Activated T-cell treated with anti-CD3 and anti-CD28 coated beads, Interleukin-2, amount 50 U/mL, for 72 hours (primary cell): Measurements from ENCODE around the gene CAPSL. TPM values are rescaled to one million over a fixed set of nuclear protein-coding genes. Genes with fewer than 3 reads are reported as not detected.

Source experiments
- ATAC-seq, 2 donors: fragments of 150-1000 bp; cut with Tn5 transposase; replicated peaks in 1 of 2; 2 replicates each; pipeline ENCODE4 v1.10.0; 2021; ENCODE audit warnings: moderate library complexity in 2 of 2, mild to moderate bottlenecking in 1 of 2
- DNase-seq, 2 donors: peaks; one replicate each; pipeline ENCODE4 v3.0.0; 2021 to 2022; ENCODE audit warnings: mixed read lengths in 1 of 2
- H3K27ac Mint-ChIP-seq: one replicate; pipeline ENCODE4 v1.8.0; 2022; ENCODE audit warnings: mild to moderate bottlenecking, moderate library complexity, mixed read lengths
- H3K27me3 Mint-ChIP-seq: one replicate; pipeline ENCODE4 v1.8.0; 2022; ENCODE audit warnings: low read depth, mixed read lengths
- H3K36me3 Mint-ChIP-seq, 2 donors: one replicate each; pipeline ENCODE4 v1.8.0; 2022; ENCODE audit warnings: mixed read lengths in 2 of 2, mild to moderate bottlenecking in 1 of 2; ENCODE audit not compliant: insufficient read depth in 2 of 2
- H3K4me1 Mint-ChIP-seq: one replicate; pipeline ENCODE4 v1.8.0; 2022; ENCODE audit warnings: low read depth, mixed read lengths
- H3K4me3 Mint-ChIP-seq, 2 donors: one replicate each; pipeline ENCODE4 v1.8.0; 2022; ENCODE audit warnings: mild to moderate bottlenecking in 2 of 2, mixed read lengths in 2 of 2, moderate library complexity in 2 of 2
- H3K9me3 Mint-ChIP-seq, 2 donors: one replicate each; pipeline ENCODE4 v1.8.0; 2022; ENCODE audit warnings: mixed read lengths in 2 of 2
- total RNA-seq, 2 donors: library from RNA; stranded (reverse); gene quantifications; one replicate each; pipeline ENCODE4 v1.2.3, GENCODE V29; 2022

CAPSL gene
- total RNA-seq, 2 donors from 2014 or later, result 1.3 to 2.3 TPM

GRCh38 chr5:35881758-35882157, 56.7 kb downstream of the CAPSL start:
- DNase-seq, result no peak
- Mint-ChIP-seq H3K9me3 (peaks cover 0 to 2% of the 10 kb centered on the region in 2 donors), H3K4me3 (no peak overlapping the region), H3K36me3 (peaks cover 10 to 22% of the 10 kb centered on the region in 2 donors), H3K4me1 (peaks cover 77% of the 10 kb centered on the region), H3K27ac (no peak overlapping the region), H3K27me3 (no peaks in the 10 kb centered on the region)
- no peak for ATAC-seq

- no peak overlapping the region for H3K4me3 Mint-ChIP-seq
- ATAC-seq (no peak), DNase-seq (no peak)
- H3K4me1 Mint-ChIP-seq, result peaks cover 93% of the 10 kb centered on the region
- no peaks in the 10 kb centered on the region for H3K27me3 Mint-ChIP-seq
- peaks cover 0 to 2% of the 10 kb centered on the region in 2 donors for H3K9me3 Mint-ChIP-seq
- peak overlapping the region; percentile 25 for H3K27ac Mint-ChIP-seq
- H3K36me3 Mint-ChIP-seq, result peaks cover 19 to 33% of the 10 kb centered on the region in 2 donors
Measured at GRCh38 chr5:35880156-35880555, 58.3 kb downstream of the CAPSL start.

GRCh38 chr5:35879649-35880048, 58.8 kb downstream of the CAPSL start:
- DNase-seq (no peak), ATAC-seq (no peak)
- Mint-ChIP-seq H3K27me3 (no peaks in the 10 kb centered on the region), H3K9me3 (peaks cover 0 to 2% of the 10 kb centered on the region in 2 donors), H3K4me1 (peaks cover 98% of the 10 kb centered on the region), H3K27ac (peak overlapping the region; percentile 29), H3K4me3 (no peak overlapping the region), H3K36me3 (peaks cover 20 to 38% of the 10 kb centered on the region in 2 donors)

DNA sequence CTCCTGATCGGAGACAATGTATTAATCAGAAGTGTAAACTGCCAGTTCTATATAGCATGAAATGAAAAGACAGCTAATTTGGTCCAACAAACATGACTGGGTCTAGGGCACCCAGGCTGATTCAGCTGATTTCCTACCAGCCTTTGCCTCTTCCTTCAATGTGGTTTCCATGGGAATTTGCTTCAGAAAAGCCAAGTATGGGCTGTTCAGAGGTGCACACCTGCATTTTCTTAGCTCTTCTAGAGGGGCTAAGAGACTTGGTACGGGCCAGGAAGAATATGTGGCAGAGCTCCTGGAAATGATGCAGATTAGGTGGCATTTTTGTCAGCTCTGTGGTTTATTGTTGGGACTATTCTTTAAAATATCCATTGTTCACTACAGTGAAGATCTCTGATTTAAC, 59.3 kb downstream of the CAPSL start:
- Mint-ChIP-seq H3K27ac (no peak overlapping the region), H3K36me3 (peaks cover 20 to 41% of the 10 kb centered on the region in 2 donors), H3K9me3 (peaks cover 0 to 2% of the 10 kb centered on the region in 2 donors), H3K27me3 (no peaks in the 10 kb centered on the region), H3K4me1 (peaks cover 99% of the 10 kb centered on the region), H3K4me3 (no peak overlapping the region)
- no peak for DNase-seq
- ATAC-seq, result no peak

- Mint-ChIP-seq H3K4me1 (peaks cover 98% of the 10 kb centered on the region), H3K27ac (peak overlapping the region; percentile 96), H3K27me3 (no peaks in the 10 kb centered on the region), H3K36me3 (peaks cover 22 to 46% of the 10 kb centered on the region in 2 donors), H3K4me3 (peak overlapping the region; percentile 15 to 80), H3K9me3 (peaks cover under 1 to 2% of the 10 kb centered on the region in 2 donors)
- ATAC-seq (no peak), DNase-seq (no peak)
Measured at GRCh38 chr5:35878079-35878478, 60.3 kb downstream of the CAPSL start.

DNA sequence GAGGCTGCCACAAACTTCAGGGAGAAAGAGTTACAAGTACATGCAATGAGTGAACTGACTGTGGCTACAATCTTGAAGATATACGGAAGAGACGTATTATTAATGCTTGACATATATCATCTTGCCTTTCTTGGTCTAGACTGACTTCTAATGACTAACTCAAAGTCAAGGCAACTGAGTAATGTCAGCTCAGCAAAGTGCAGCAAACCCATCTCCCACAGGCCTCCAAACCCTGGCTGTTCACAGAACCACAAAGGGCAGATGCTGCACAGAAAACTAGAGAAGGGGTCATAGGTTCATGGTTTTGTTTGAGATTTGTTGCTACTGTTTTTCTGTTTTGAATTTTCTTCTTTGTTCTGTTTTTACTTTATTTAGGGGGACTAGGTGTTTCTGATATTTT, 60.8 kb downstream of the CAPSL start:
- H3K4me1 Mint-ChIP-seq, result peaks cover 98% of the 10 kb centered on the region
- peak; percentile 58 to 67 for ATAC-seq

DNA sequence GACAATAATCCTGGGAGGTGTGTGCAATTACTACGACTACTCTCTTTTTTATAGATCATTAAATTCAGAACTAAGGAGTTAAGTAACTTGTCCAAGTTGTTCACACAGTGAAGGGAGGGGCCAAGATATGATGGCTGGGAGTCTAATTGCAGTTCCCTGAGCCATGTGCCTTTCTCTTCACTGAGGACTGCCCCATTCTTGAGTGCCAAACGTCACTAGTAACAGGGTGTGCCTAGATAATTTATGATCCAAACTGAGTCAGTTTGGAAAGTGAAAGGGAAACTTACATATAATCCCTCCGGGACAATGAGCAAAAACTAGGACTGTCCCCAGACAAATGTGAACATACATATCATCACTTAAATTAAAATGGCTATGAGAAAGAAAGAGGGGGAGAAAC, 61.5 kb downstream of the CAPSL start:
- peak; percentile 38 to 41 for ATAC-seq

More for the DNA sequence above, 60.8 kb downstream of the CAPSL start:
- Mint-ChIP-seq H3K9me3 (peaks cover 1 to 2% of the 10 kb centered on the region in 2 donors), H3K27ac (peak overlapping the region; percentile 96), H3K4me3 (peak overlapping the region; percentile 15 to 80), H3K36me3 (peaks cover 24 to 48% of the 10 kb centered on the region in 2 donors), H3K27me3 (no peaks in the 10 kb centered on the region)
- DNase-seq, result no peak

GRCh38 chr5:35876454-35876853, 62.0 kb downstream of the CAPSL start:
- Mint-ChIP-seq H3K27ac (peak overlapping the region; percentile 96), H3K36me3 (peaks cover 27 to 55% of the 10 kb centered on the region in 2 donors), H3K4me1 (peaks cover 98% of the 10 kb centered on the region), H3K27me3 (no peaks in the 10 kb centered on the region), H3K4me3 (peak overlapping the region; percentile 1 to 80), H3K9me3 (peaks cover 1 to 3% of the 10 kb centered on the region in 2 donors)
- peak; percentile 49 to 78 for ATAC-seq
- DNase-seq, result no peak

More for the DNA sequence above, 61.5 kb downstream of the CAPSL start:
- Mint-ChIP-seq H3K36me3 (peaks cover 25 to 50% of the 10 kb centered on the region in 2 donors), H3K27ac (peak overlapping the region; percentile 96), H3K9me3 (peaks cover under 1 to 1% of the 10 kb centered on the region in 2 donors), H3K4me1 (peaks cover 98% of the 10 kb centered on the region), H3K27me3 (no peaks in the 10 kb centered on the region), H3K4me3 (peak overlapping the region; percentile 3 to 80)
- no peak for DNase-seq

GRCh38 chr5:35870605-35871004, 67.8 kb downstream of the CAPSL start:
- ATAC-seq, result no peak
- no peak for DNase-seq
- Mint-ChIP-seq H3K27me3 (no peaks in the 10 kb centered on the region), H3K27ac (peak overlapping the region; percentile 55), H3K9me3 (peaks cover 1 to 3% of the 10 kb centered on the region in 2 donors), H3K4me1 (peaks cover 93% of the 10 kb centered on the region), H3K4me3 (no peak overlapping the region), H3K36me3 (peaks cover 32 to 75% of the 10 kb centered on the region in 2 donors)

DNA sequence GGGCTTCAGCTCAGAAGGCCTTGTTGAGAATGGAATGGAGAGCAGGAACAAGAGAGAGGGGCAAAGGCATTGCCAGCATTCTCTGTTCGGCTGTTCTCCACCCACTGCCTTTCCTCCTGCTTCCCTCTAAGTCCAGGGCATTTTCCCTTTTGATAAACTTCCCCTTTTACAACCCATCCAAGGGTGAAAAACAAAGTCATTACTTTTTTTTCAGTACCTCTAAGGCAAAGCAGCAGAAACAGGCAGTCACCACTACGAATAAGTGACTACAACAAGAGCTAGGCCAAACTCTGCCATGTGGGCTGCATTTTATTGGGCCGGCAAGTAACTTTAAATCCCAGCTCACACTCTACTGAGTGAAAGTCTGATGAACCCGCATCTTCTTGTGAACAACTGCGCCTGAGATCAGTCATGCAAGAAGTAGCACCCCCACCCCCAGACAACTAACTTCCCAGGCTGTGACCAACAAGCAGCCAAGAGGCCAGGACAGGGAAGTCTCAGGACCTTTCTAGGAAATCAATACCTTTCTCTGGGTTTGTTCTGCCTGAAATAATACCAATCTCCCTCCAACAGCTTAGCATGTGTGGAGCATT, 68.6 kb downstream of the CAPSL start:
- Mint-ChIP-seq H3K36me3 (peaks cover 37 to 77% of the 10 kb centered on the region in 2 donors), H3K27ac (peak overlapping the region; percentile 86), H3K9me3 (peaks cover 3 to 4% of the 10 kb centered on the region in 2 donors), H3K4me1 (peaks cover 93% of the 10 kb centered on the region), H3K27me3 (no peaks in the 10 kb centered on the region), H3K4me3 (no peak overlapping the region)
- ATAC-seq, result peak in 1 of 2 donors; percentile 45
- DNase-seq, result no peak

DNA sequence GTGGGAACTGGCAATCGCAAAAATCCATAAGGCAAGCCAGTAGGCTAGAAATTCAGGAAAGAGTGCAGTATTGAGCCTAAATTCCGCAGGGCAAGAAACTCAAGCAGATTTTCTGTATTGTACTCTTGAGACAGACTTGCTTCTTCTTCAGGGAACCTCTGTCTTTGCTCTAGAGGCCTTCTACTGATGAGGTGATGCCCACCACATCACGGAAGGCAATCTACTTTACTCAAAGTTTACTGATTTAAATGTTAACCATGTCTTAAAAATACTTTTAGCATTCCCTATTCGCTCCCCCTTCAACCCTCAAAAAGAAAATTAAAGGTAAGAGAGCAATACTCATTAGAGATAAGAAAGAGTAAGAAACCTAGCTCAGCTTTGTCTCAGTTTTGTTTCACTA, 70.4 kb downstream of the CAPSL start:
- H3K4me3 Mint-ChIP-seq, result peak overlapping the region in 1 of 2 donors; percentile 68
- H3K27ac Mint-ChIP-seq, result peak overlapping the region; percentile 97
- DNase-seq, result no peak
- H3K27me3 Mint-ChIP-seq, result no peaks in the 10 kb centered on the region
- peaks cover 2 to 5% of the 10 kb centered on the region in 2 donors for H3K9me3 Mint-ChIP-seq
- peaks cover 94% of the 10 kb centered on the region for H3K4me1 Mint-ChIP-seq
- ATAC-seq, result no peak
- peaks cover 42 to 83% of the 10 kb centered on the region in 2 donors for H3K36me3 Mint-ChIP-seq

DNA sequence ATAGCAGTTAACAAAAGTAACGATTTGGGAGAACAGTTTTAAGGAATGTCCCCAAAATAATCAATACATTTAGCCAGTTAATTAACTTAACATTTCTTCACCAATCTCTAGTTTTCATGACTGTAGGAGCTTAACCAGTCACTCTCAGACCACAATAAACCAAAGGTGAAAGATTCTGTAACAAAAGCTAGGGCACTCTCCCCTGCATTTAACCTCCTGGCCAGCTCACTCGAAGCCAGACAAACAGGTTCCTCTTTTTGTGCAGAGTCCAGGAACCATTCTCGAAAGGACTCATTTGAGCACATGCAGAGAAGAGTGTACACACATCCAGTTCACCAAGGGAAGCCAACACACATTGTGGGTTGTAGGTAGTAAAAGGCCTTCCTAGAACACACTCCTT, 75.3 kb downstream of the CAPSL start:
- ATAC-seq (peak; percentile 68 to 69), DNase-seq (peak; percentile 39 to 50)
- H3K4me1 Mint-ChIP-seq, result peaks cover 94% of the 10 kb centered on the region
- peaks cover 2% of the 10 kb centered on the region in 2 donors for H3K9me3 Mint-ChIP-seq
- H3K27ac Mint-ChIP-seq, result peak overlapping the region; percentile 100
- no peaks in the 10 kb centered on the region for H3K27me3 Mint-ChIP-seq
- H3K36me3 Mint-ChIP-seq, result peaks cover 41 to 86% of the 10 kb centered on the region in 2 donors
- H3K4me3 Mint-ChIP-seq, result peak overlapping the region; percentile 81 to 99

- H3K27ac Mint-ChIP-seq, result peak overlapping the region; percentile 100
- no peak for DNase-seq
Measured at GRCh38 chr5:35862126-35862525, 76.3 kb downstream of the CAPSL start.

More at GRCh38 chr5:35862126-35862525, 76.3 kb downstream of the CAPSL start:
- Mint-ChIP-seq H3K9me3 (peaks cover 2% of the 10 kb centered on the region in 2 donors), H3K4me3 (peak overlapping the region; percentile 81 to 99), H3K4me1 (peaks cover 94% of the 10 kb centered on the region), H3K27me3 (no peaks in the 10 kb centered on the region), H3K36me3 (peaks cover 37 to 82% of the 10 kb centered on the region in 2 donors)
- no peak for ATAC-seq
